GM23338 (cell line): ENCODE measurements around the gene S100A16. TPM values are rescaled to one million over a fixed set of nuclear protein-coding genes. Genes with fewer than 3 reads are reported as not detected.

Experiments
- ATAC-seq: fragments of 200-7000 bp; cut with Tn5 transposase; 3 replicates; pipeline ENCODE4 v1.9.1; 2020
- DNase-seq: peaks from one replicate; pipeline ENCODE4 v3.0.0-alpha.2; 2015; ENCODE audit warnings: low spot score
- H2AFZ ChIP-seq: fragments of 200-600 bp; sonication (generic); 2 replicates; pipeline ENCODE4 v1.8.0; 2016; ENCODE audit warnings: antibody characterized with exemption, mild to moderate bottlenecking, moderate library complexity
- H3F3A ChIP-seq: fragments of 200-600 bp; sonication (generic); replicated peaks from 2 replicates; pipeline ENCODE4 v1.8.0; 2017; ENCODE audit warnings: antibody characterized with exemption, mixed run types, low read depth
- H3K27ac ChIP-seq: fragments of 200-600 bp; sonication (generic); 2 replicates; pipeline ENCODE4 v1.6.1; 2016; ENCODE audit warnings: low read depth
- H3K27me3 ChIP-seq: fragments of 200-600 bp; sonication (generic); 2 replicates; pipeline ENCODE4 v1.8.0; 2016; ENCODE audit warnings: mild to moderate bottlenecking, mixed run types, moderate library complexity; ENCODE audit not compliant: insufficient read depth
- H3K36me3 ChIP-seq: fragments of 200-600 bp; sonication (generic); 2 replicates; pipeline ENCODE4 v1.8.0; 2016; ENCODE audit warnings: mild to moderate bottlenecking; ENCODE audit not compliant: insufficient read depth
- H3K4me1 ChIP-seq: fragments of 200-600 bp; sonication (generic); 2 replicates; pipeline ENCODE4 v1.8.0; 2016; ENCODE audit warnings: mild to moderate bottlenecking, moderate library complexity; ENCODE audit not compliant: insufficient read depth
- H3K4me2 ChIP-seq: fragments of 200-600 bp; sonication (generic); 2 replicates; pipeline ENCODE4 v1.7.1; 2017; ENCODE audit warnings: mixed run types
- H3K4me3 ChIP-seq: fragments of 200-600 bp; sonication (generic); 2 replicates; pipeline ENCODE4 v1.6.1; 2016; ENCODE audit warnings: mixed run types
- H3K79me2 ChIP-seq: fragments of 200-600 bp; sonication (generic); replicated peaks from 2 replicates; pipeline ENCODE4 v1.8.0; 2017; ENCODE audit warnings: mild to moderate bottlenecking; ENCODE audit not compliant: insufficient read depth
- H3K9me2 ChIP-seq: fragments of 200-600 bp; sonication (generic); 2 replicates; pipeline ENCODE4 v1.8.0; 2017; ENCODE audit not compliant: insufficient read depth
- H4K20me1 ChIP-seq: fragments of 200-600 bp; sonication (generic); replicated peaks from 2 replicates; pipeline ENCODE4 v1.8.0; 2017; ENCODE audit warnings: mild to moderate bottlenecking; ENCODE audit not compliant: insufficient read depth
- H3K27ac Mint-ChIP-seq: 2 replicates; pipeline ENCODE4 v1.8.0; 2020; ENCODE audit warnings: inconsistent platforms, mild to moderate bottlenecking, moderate library complexity, mixed read lengths
- H3K27me3 Mint-ChIP-seq: 3 replicates; pipeline ENCODE4 v1.8.0; 2022; ENCODE audit warnings: low read depth, mild to moderate bottlenecking, moderate library complexity, mixed read lengths, inconsistent platforms; ENCODE audit not compliant: insufficient read depth, poor library complexity
- H3K36me3 Mint-ChIP-seq: 3 replicates; pipeline ENCODE4 v1.8.0; 2021; ENCODE audit warnings: low read depth, mild to moderate bottlenecking, inconsistent platforms, moderate library complexity, mixed read lengths
- H3K4me1 Mint-ChIP-seq: 3 replicates; pipeline ENCODE4 v1.8.0; 2020; ENCODE audit warnings: mild to moderate bottlenecking, inconsistent platforms, mixed read lengths
- H3K4me3 Mint-ChIP-seq: 3 replicates; pipeline ENCODE4 v1.8.0; 2021; ENCODE audit warnings: moderate library complexity, mild to moderate bottlenecking, inconsistent platforms, mixed read lengths
- H3K9me3 Mint-ChIP-seq: 3 replicates; pipeline ENCODE4 v1.8.0; 2020; ENCODE audit warnings: moderate library complexity, mild to moderate bottlenecking, inconsistent platforms, mixed read lengths
- CREB1 ChIP-seq: fragments of 250-450 bp; sonication (Bioruptor Pico); IDR thresholded peaks from 2 replicates; pipeline ENCODE4 v1.5.0; 2020; ENCODE audit warnings: low read depth, mild to moderate bottlenecking, moderate library complexity
- CTCF ChIP-seq, 2 experiments: fragments of 200-600 bp in 1 of 2; sonication (generic) in 1 of 2; conservative IDR thresholded peaks; 2 replicates each; pipeline versions ENCODE4 v1.5.1 to v1.6.1; 2016 to 2017; ENCODE audit warnings: antibody characterized with exemption in 2 of 2, low read depth in 2 of 2, mild to moderate bottlenecking in 2 of 2, moderate library complexity in 1 of 2
- ETS1 ChIP-seq: IDR thresholded peaks from 2 replicates; pipeline ENCODE4 v1.6.1; 2016; ENCODE audit warnings: antibody characterized with exemption
- EZH2 ChIP-seq: fragments of 200-600 bp; sonication (generic); IDR thresholded peaks from one replicate; pipeline ENCODE4 v1.8.0; 2017; ENCODE audit warnings: antibody characterized with exemption, mild to moderate bottlenecking, low read depth; ENCODE audit not compliant: unreplicated experiment
- EZH2phosphoT487 ChIP-seq: fragments of 200-600 bp; sonication (generic); IDR thresholded peaks from one replicate; pipeline ENCODE4 v1.8.1; 2018; ENCODE audit warnings: antibody characterized with exemption; ENCODE audit not compliant: unreplicated experiment
- JUNB ChIP-seq: IDR thresholded peaks from one replicate; pipeline ENCODE4 v1.6.1; 2016; ENCODE audit warnings: antibody characterized with exemption; ENCODE audit not compliant: unreplicated experiment
- NANOG ChIP-seq: IDR thresholded peaks from 2 replicates; pipeline ENCODE4 v1.6.1; 2016; ENCODE audit warnings: antibody characterized with exemption, borderline replicate concordance
- STAT1 ChIP-seq: IDR thresholded peaks from one replicate; pipeline ENCODE4 v1.6.1; 2016; ENCODE audit warnings: antibody characterized with exemption; ENCODE audit not compliant: unreplicated experiment
- ZNF331 ChIP-seq: fragments of 250-450 bp; sonication (Bioruptor Pico); IDR thresholded peaks from 2 replicates; pipeline ENCODE4 v1.5.0; 2020; ENCODE audit warnings: low read depth, mild to moderate bottlenecking, moderate library complexity
- ZNF462 ChIP-seq: fragments of 250-450 bp; sonication (Bioruptor Pico); IDR thresholded peaks from 2 replicates; pipeline ENCODE4 v1.5.0; 2020; ENCODE audit warnings: mild to moderate bottlenecking, moderate library complexity
- polyA plus RNA-seq: library from polyadenylated mRNA; unstranded; fragments of >200 nt; fragmentation: Nextera tagmentation; extraction: Ambion mirVana; gene quantifications from 2 replicates; pipeline ENCODE4 v1.2.1, GENCODE V29; 2016
- total RNA-seq: library from RNA; depleted of rRNA; stranded (reverse); fragments of >200 nt; shearing (Covaris generic); gene quantifications from 2 replicates; pipeline ENCODE4 v1.2.3, GENCODE V29; 2014

The S100A16 gene
- total and polyA plus RNA-seq, 2 experiments from 2014 or later: 13.0 to 20.4 TPM

- no peak for TF ChIP-seq STAT1
- no peak for TF ChIP-seq CTCF (conservative IDR thresholded peaks at IDR 0.05; ENCODE audit: low read depth in 2 of 2)
- TF ChIP-seq NANOG: no peak
- TF ChIP-seq ZNF331 (CRISPR knock-in tag): no peak
- no peak for TF ChIP-seq CREB1 (CRISPR knock-in tag)
- no peak for TF ChIP-seq EZH2
Observed at GRCh38 chr1:153659656-153660055, 46.7 kb upstream of the S100A16 start (continued).

- H3K27me3 ChIP-seq: no peaks in the 10 kb centered on the region
- H3K4me3 ChIP-seq: peak overlapping the region; percentile 88
- H3F3A ChIP-seq: peaks cover 39% of the 10 kb centered on the region
- peak overlapping the region; percentile 86 for H3K4me2 ChIP-seq
- 0 out of 2 replicates have a peak overlapping the region, but pooled peaks have one; percentile 23 for H3K27ac ChIP-seq
- Mint-ChIP-seq H3K9me3 (no peaks in the 10 kb centered on the region), H3K27me3 (peaks cover 8% of the 10 kb centered on the region), H3K36me3 (peaks cover 42% of the 10 kb centered on the region), H3K4me1 (peaks cover 7% of the 10 kb centered on the region), H3K4me3 (peak overlapping the region; percentile 93), H3K27ac (peak overlapping the region; percentile 94; the same call in 1 of the 2 replicates)
- no peaks in the 10 kb centered on the region for H3K9me2 ChIP-seq
- H2AFZ ChIP-seq: no peak overlapping the region
- DNase-seq (no peak), ATAC-seq (no peak)
- peaks cover 6% of the 10 kb centered on the region for H4K20me1 ChIP-seq
- peaks cover 8% of the 10 kb centered on the region for H3K4me1 ChIP-seq
- H3K79me2 ChIP-seq: peaks cover 13% of the 10 kb centered on the region
- H3K36me3 ChIP-seq: peaks cover 31% of the 10 kb centered on the region
- TF ChIP-seq ZNF331 (CRISPR knock-in tag) (no peak), STAT1 (no peak), NANOG (no peak), EZH2phosphoT487 (no peak), ZNF462 (no peak), JUNB (no peak), CTCF (conservative IDR thresholded peaks at IDR 0.05; ENCODE audit: low read depth in 2 of 2) (no peak), EZH2 (no peak), ETS1 (no peak)
Observed at GRCh38 chr1:153659175-153659534, 46.2 kb upstream of the S100A16 start.
